CD14-positive monocyte (primary cell): Measurements from ENCODE around the gene IVD. TPM values are rescaled to one million over a fixed set of nuclear protein-coding genes. Genes with fewer than 3 reads are reported as not detected.

Source experiments
- DNase-seq, 3 donors: peaks; one replicate each; pipeline ENCODE4 v3.0.0-alpha.2; 2011 to 2022
- H2AFZ ChIP-seq: 2 replicates; pipeline ENCODE4 v1.6.0; 2012; ENCODE audit warnings: mild to moderate bottlenecking, low read depth, low read length, inconsistent platforms; ENCODE audit not compliant: insufficient read depth, poor library complexity, severe bottlenecking
- H3K27ac ChIP-seq, 2 donors: 1 replicate in 1 of 2; 2 replicates in 1 of 2; pipeline ENCODE4 v1.5.1; 2012 to 2013; ENCODE audit warnings: low read length in 2 of 2, control low read depth in 1 of 2, inconsistent platforms in 1 of 2, low read depth in 1 of 2, mild to moderate bottlenecking in 1 of 2
- H3K27me3 ChIP-seq, 2 donors: one replicate each; pipeline versions ENCODE4 v1.6.0 to v1.6.1; 2011 to 2013; ENCODE audit warnings: low read length in 2 of 2; ENCODE audit not compliant: control insufficient read depth in 2 of 2, insufficient read depth in 2 of 2
- H3K36me3 ChIP-seq, 2 donors: replicated peaks in 1 of 2; 1 replicate in 1 of 2; 2 replicates in 1 of 2; pipeline versions ENCODE4 v1.5.1 to v1.6.1; 2012 to 2013; ENCODE audit warnings: low read length in 2 of 2, control low read depth in 1 of 2, inconsistent platforms in 1 of 2, mild to moderate bottlenecking in 1 of 2; ENCODE audit not compliant: insufficient read depth in 2 of 2, control insufficient read depth in 1 of 2
- H3K4me1 ChIP-seq, 2 donors: 1 replicate in 1 of 2; 2 replicates in 1 of 2; pipeline versions ENCODE4 v1.5.1 to v1.6.1; 2012 to 2013; ENCODE audit warnings: low read length in 2 of 2, control low read depth in 1 of 2, inconsistent platforms in 1 of 2, mild to moderate bottlenecking in 1 of 2, moderate library complexity in 1 of 2; ENCODE audit not compliant: insufficient read depth in 2 of 2, control insufficient read depth in 1 of 2
- H3K4me2 ChIP-seq: replicated peaks from 2 replicates; pipeline ENCODE3; 2012; ENCODE audit warnings: low read length, moderate library complexity, mild to moderate bottlenecking; ENCODE audit not compliant: poor library complexity, severe bottlenecking; ENCODE audit errors: extremely low read depth
- H3K4me3 ChIP-seq, 3 experiments: fragments of 200-600 bp in 1 of 3; sonication (generic) in 1 of 3; replicated peaks in 1 of 3; 1 replicate in 2 of 3; 2 replicates in 1 of 3; pipeline ENCODE4 v1.5.1; 2011 to 2013; ENCODE audit warnings: low read length in 3 of 3, mild to moderate bottlenecking in 3 of 3, control low read depth in 2 of 3, low read depth in 2 of 3, inconsistent platforms in 1 of 3, moderate library complexity in 1 of 3
- H3K79me2 ChIP-seq: 2 replicates; pipeline ENCODE4 v1.6.0; 2012; ENCODE audit warnings: mild to moderate bottlenecking, control low read depth, inconsistent platforms, low read length, moderate library complexity; ENCODE audit not compliant: insufficient read depth
- H3K9ac ChIP-seq: 2 replicates; pipeline ENCODE4 v1.6.0; 2017; ENCODE audit warnings: low read length, mild to moderate bottlenecking; ENCODE audit not compliant: insufficient read depth, poor library complexity, severe bottlenecking
- H3K9me3 ChIP-seq, 2 donors: replicated peaks in 1 of 2; 1 replicate in 1 of 2; 2 replicates in 1 of 2; pipeline versions ENCODE4 v1.5.1 to v1.6.1; 2012 to 2013; ENCODE audit warnings: low read length in 2 of 2, control low read depth in 1 of 2; ENCODE audit not compliant: control insufficient read depth in 1 of 2, insufficient read depth in 1 of 2
- H4K20me1 ChIP-seq: 2 replicates; pipeline ENCODE4 v1.6.0; 2012; ENCODE audit warnings: mild to moderate bottlenecking, low read length, control low read depth, moderate library complexity; ENCODE audit not compliant: insufficient read depth
- H3K27ac Mint-ChIP-seq, 7 donors: one replicate each; pipeline ENCODE4 v1.8.0; 2020; ENCODE audit warnings: mild to moderate bottlenecking in 7 of 7, mixed read lengths in 7 of 7, moderate library complexity in 6 of 7, inconsistent platforms in 2 of 7
- H3K27me3 Mint-ChIP-seq, 3 donors: one replicate each; pipeline ENCODE4 v1.8.0; 2021 to 2022; ENCODE audit warnings: low read depth in 3 of 3, mild to moderate bottlenecking in 3 of 3, mixed read lengths in 3 of 3, moderate library complexity in 3 of 3, inconsistent platforms in 1 of 3
- H3K36me3 Mint-ChIP-seq, 2 donors: one replicate each; pipeline ENCODE4 v1.8.0; 2020; ENCODE audit warnings: mixed read lengths in 2 of 2, inconsistent platforms in 1 of 2, mild to moderate bottlenecking in 1 of 2
- H3K4me1 Mint-ChIP-seq: one replicate; pipeline ENCODE4 v1.8.0; 2020; ENCODE audit warnings: mild to moderate bottlenecking, mixed read lengths
- H3K4me3 Mint-ChIP-seq, 2 donors: one replicate each; pipeline ENCODE4 v1.8.0; 2020; ENCODE audit warnings: mild to moderate bottlenecking in 2 of 2, mixed read lengths in 2 of 2, moderate library complexity in 1 of 2
- H3K9me3 Mint-ChIP-seq, 7 donors: one replicate each; pipeline ENCODE4 v1.8.0; 2020 to 2022; ENCODE audit warnings: mixed read lengths in 7 of 7, mild to moderate bottlenecking in 6 of 7, moderate library complexity in 6 of 7, inconsistent platforms in 2 of 7
- CTCF ChIP-seq: fragments of 200-600 bp; IDR thresholded peaks from one replicate; pipeline ENCODE4 v1.8.0; 2022; ENCODE audit warnings: antibody characterized with exemption, mild to moderate bottlenecking
- WGBS: methylation state at CpG from one replicate; pipeline ENCODE4 v1.1.5; 2013; ENCODE audit warnings: missing lambda C conversion rate; ENCODE audit not compliant: insufficient coverage; 5-methylcytosine and 5-hydroxymethylcytosine counted together
- intact Hi-C, 2 donors: fragments of 100-400 bp; cut with micrococcal nuclease; formaldehyde crosslinking; loops; one replicate each; pipeline versions ENCODE4 v1.15.0 to v1.15.1; 2023
- polyA plus RNA-seq, 3 donors: library from polyadenylated mRNA; depleted of rRNA in 1 of 3; unstranded in 2 of 3; stranded (reverse) in 1 of 3; fragments of 300-500 nt in 2 of 3; fragments of >200 nt in 1 of 3; fragmentation: Illumina TruSeq in 2 of 3; gene quantifications; 1 replicate in 2 of 3; 2 replicates in 1 of 3; pipeline ENCODE4 v1.2.3, GENCODE V29; 2012 to 2021

The IVD gene
- polyA plus RNA-seq, 3 donors, result 28.6 to 46.3 (median 31.3) TPM

GRCh38 chr15:40418126-40418525, 12.5 kb downstream of the IVD start:
- intact Hi-C loops, result no loop called here
- Histone ChIP-seq H4K20me1 (no peaks in the 10 kb centered on the region), H3K9me3 (no peaks in the 10 kb centered on the region), H3K9ac (no peak overlapping the region), H3K27me3 (no peaks in the 10 kb centered on the region), H2AFZ (no peak overlapping the region), H3K36me3 (peaks cover 50 to 55% of the 10 kb centered on the region in 2 donors), H3K4me2 (no peak overlapping the region), H3K27ac (no peak overlapping the region), H3K4me1 (peaks cover 14 to 18% of the 10 kb centered on the region in 2 donors), H3K4me3 (no peak overlapping the region), H3K79me2 (no peaks in the 10 kb centered on the region)
- Mint-ChIP-seq H3K36me3 (peaks cover 46 to 62% of the 10 kb centered on the region in 2 donors), H3K4me1 (peaks cover 19% of the 10 kb centered on the region), H3K27ac (no peak overlapping the region), H3K27me3 (peaks cover 2% of the 10 kb centered on the region in 3 donors), H3K9me3 (peaks cover 0 to 3% (median 0%) of the 10 kb centered on the region in 7 donors), H3K4me3 (no peak overlapping the region)
- no peak for DNase-seq
- no peak for TF ChIP-seq CTCF
- no CpG with 5 or more reads among the region's 10 CpGs for WGBS

DNA sequence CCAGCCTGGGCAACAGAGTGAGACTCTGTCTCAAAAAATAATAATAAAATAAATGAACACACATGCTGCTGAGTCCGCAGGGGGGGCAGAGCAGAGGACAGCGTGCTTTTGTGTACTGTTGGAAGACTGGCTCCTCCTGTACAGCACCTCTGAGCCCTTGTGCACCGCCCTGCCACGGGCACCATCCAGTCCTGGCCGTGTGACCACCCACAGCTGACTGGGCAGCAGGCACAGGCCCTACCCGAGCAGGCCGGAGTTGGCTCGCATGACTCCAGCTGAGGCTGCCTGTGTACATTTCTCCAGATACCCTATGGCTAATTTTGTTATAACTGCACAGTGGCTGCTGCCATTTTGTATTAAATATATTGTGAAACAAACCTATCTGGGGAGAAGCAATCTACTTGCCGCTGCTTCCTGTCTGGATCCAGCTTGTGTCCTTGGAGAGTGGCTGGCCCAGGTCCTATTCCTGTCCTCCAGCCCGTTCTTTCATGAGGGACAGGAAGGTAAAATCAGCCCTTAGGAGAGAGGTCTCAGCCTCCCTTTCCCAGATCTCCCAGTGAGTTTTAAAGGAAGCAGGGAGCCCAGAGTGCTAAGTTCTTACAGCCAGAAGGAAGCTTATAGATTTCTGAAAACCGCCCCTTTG, 14.6 kb downstream of the IVD start:
- no peaks in the 10 kb centered on the region for H3K27me3 ChIP-seq
- no peak overlapping the region for H3K27ac Mint-ChIP-seq
- H3K27ac ChIP-seq, result no peak overlapping the region
- peaks cover 0 to 3% (median 0%) of the 10 kb centered on the region in 7 donors for H3K9me3 Mint-ChIP-seq
- H3K4me1 ChIP-seq, result peaks cover 14 to 18% of the 10 kb centered on the region in 2 donors
- no peaks in the 10 kb centered on the region for H3K79me2 ChIP-seq
- no peak overlapping the region for H2AFZ ChIP-seq
- peaks cover 26 to 41% of the 10 kb centered on the region in 2 donors for H3K36me3 Mint-ChIP-seq
- H3K27me3 Mint-ChIP-seq, result peaks cover 2 to 3% (median 2%) of the 10 kb centered on the region in 3 donors
- no peaks in the 10 kb centered on the region for H3K9me3 ChIP-seq
- TF ChIP-seq CTCF, result no peak
- intact Hi-C loops, result loop anchor here (2.0 to 10.0 kb wide), 5 partner anchors 53 to 205 kb away; partner anchors contain the start of gene CCDC9B (in 1 of the 2)
- WGBS, result 84% methylated on average over 9 of the region's 11 CpGs
- no peak overlapping the region for H3K4me2 ChIP-seq
- no peak for DNase-seq
- H3K4me1 Mint-ChIP-seq, result peaks cover 19% of the 10 kb centered on the region
- H3K4me3 ChIP-seq, result no peak overlapping the region
- H3K4me3 Mint-ChIP-seq, result no peak overlapping the region
- no peaks in the 10 kb centered on the region for H4K20me1 ChIP-seq
- H3K9ac ChIP-seq, result no peak overlapping the region
- peaks cover 29 to 34% of the 10 kb centered on the region in 2 donors for H3K36me3 ChIP-seq
